Tibial nerve (tissue), 4 donors: Measurements from ENCODE around the gene CDC23.

Experiments used
- CTCF ChIP-seq, 5 experiments: fragments of 200-600 bp in 3 of 5; fragments of 450-650 bp in 2 of 5; sonication (generic) in 3 of 5; IDR thresholded peaks; one replicate each; pipeline ENCODE4 v1.5.1; 2016 to 2019; ENCODE audit warnings: antibody characterized with exemption in 5 of 5, mild to moderate bottlenecking in 3 of 5, moderate library complexity in 2 of 5
- EP300 ChIP-seq, 2 donors: sonication (generic); formaldehyde crosslinking; IDR thresholded peaks; one replicate each; pipeline ENCODE4 v1.6.1; 2017; ENCODE audit warnings: antibody characterized with exemption in 2 of 2, mild to moderate bottlenecking in 1 of 2
- POLR2A ChIP-seq, 2 donors: fragments of 450-650 bp; IDR thresholded peaks; one replicate each; pipeline ENCODE4 v1.6.1; 2017; ENCODE audit warnings: antibody characterized with exemption in 2 of 2, mild to moderate bottlenecking in 2 of 2, moderate library complexity in 2 of 2

- TF ChIP-seq CTCF (IDR thresholded peaks at IDR 0.05) (no peak), POLR2A (IDR thresholded peaks at IDR 0.05) (no peak), EP300 (IDR thresholded peaks at IDR 0.05) (no peak)
Measured at GRCh38 chr5:138192826-138193225, 20.3 kb downstream of the CDC23 start.
